HG03378 (cell line): ENCODE measurements around the gene NNAT.

Experiments
- ATAC-seq: cut with Tn5 transposase; IDR thresholded peaks from one replicate; pipeline ENCODE4 v1.9.1; 2021; ENCODE audit warnings: mild to moderate bottlenecking, moderate library complexity; ENCODE audit not compliant: unreplicated experiment

The NNAT gene

DNA sequence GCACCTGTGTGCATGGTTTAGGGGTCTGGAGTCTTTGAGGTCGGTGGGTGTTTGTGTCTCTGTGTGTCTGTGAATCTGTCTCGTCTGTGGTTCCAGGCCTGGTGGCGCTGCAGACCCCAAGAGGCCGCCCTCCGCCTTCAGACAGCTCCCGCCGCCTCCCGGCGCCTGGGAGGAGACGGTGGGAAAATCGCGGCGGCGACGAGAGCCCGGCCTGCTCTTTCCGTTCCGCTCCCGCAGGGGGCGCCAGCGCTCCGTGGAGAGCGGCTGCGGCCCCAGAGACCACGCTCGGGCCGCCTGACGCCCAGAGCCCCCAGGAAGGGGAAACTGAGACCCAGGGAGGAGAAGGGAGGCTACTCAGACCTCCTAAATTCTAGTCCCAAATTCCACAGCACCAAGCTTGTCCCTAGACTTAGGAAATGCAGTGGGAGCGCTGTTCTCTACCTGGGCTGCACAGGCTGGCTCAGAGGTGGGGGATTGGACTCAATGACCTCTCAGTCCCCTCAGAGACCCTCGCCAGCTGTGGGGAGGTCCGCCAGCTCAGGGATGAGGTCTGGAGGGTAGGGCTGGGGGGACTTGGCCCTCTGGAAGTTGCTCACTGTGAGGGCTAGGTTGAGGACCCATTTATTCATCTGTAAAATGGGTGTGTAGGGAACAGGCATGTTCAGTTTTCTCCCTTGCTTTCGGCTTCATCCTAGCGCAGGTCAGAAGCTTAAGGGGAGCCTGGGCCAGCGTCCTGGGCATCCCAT, 43.5 kb downstream of the NNAT start:
- ATAC-seq: no peak

- no peak for ATAC-seq
These were observed 44.2 kb downstream of the NNAT start for GRCh38 chr20:37565134-37565811.

- no peak for ATAC-seq
These were observed 45.7 kb downstream of the NNAT start for GRCh38 chr20:37566590-37567330.

- no peak for ATAC-seq
These were observed 46.2 kb downstream of the NNAT start for GRCh38 chr20:37567331-37567665.

GRCh38 chr20:37567671-37568588, 46.9 kb downstream of the NNAT start:
- no peak for ATAC-seq

GRCh38 chr20:37570419-37570818, 49.4 kb downstream of the NNAT start:
- ATAC-seq: no peak

- no peak for ATAC-seq
These were observed 50.0 kb downstream of the NNAT start for GRCh38 chr20:37571033-37571432.
